HEK293T (cell line): ENCODE results near the gene BTBD3.

Source experiments
- CTCF ChIA-PET: fragments of 350-600 bp; formaldehyde crosslinking; extraction: SDS; loops from one replicate; lab custom pipeline; 2021; ENCODE audit warnings: antibody characterized with exemption, inconsistent platforms; lab: Yijun Ruan, JAX
- POLR2A ChIA-PET: fragments of 350-600 bp; formaldehyde crosslinking; extraction: SDS; loops from one replicate; lab custom pipeline; 2020; ENCODE audit warnings: antibody characterized with exemption, inconsistent platforms; lab: Yijun Ruan, JAX
- DNase-seq: peaks from one replicate; pipeline ENCODE4 v3.0.0; 2012; ENCODE audit warnings: mixed read lengths; ENCODE audit errors: extremely low spot score
- ARNT ChIP-seq: fragments of 450-650 bp; IDR thresholded peaks from 2 replicates; pipeline ENCODE4 v1.6.1; 2017; ENCODE audit warnings: mild to moderate bottlenecking
- BHLHE40 ChIP-seq: fragments of 450-650 bp; IDR thresholded peaks from 2 replicates; pipeline ENCODE4 v1.6.1; 2016; ENCODE audit warnings: mild to moderate bottlenecking, moderate library complexity, borderline replicate concordance
- CTBP1 ChIP-seq: fragments of 450-650 bp; IDR thresholded peaks from 2 replicates; pipeline ENCODE4 v1.6.1; 2016; ENCODE audit warnings: borderline replicate concordance
- ELF4 ChIP-seq: fragments of 450-650 bp; IDR thresholded peaks from 2 replicates; pipeline ENCODE4 v1.6.1; 2017; ENCODE audit warnings: antibody characterized with exemption
- FOXA1 ChIP-seq: fragments of 450-650 bp; IDR thresholded peaks from 2 replicates; pipeline ENCODE4 v1.6.1; 2016; ENCODE audit warnings: mild to moderate bottlenecking
- FOXK2 ChIP-seq: fragments of 450-650 bp; IDR thresholded peaks from 2 replicates; pipeline ENCODE4 v1.6.1; 2016; ENCODE audit warnings: mild to moderate bottlenecking
- FOXM1 ChIP-seq: fragments of 450-650 bp; IDR thresholded peaks from 2 replicates; pipeline ENCODE4 v1.6.1; 2017; ENCODE audit warnings: mild to moderate bottlenecking, borderline replicate concordance
- HDGF ChIP-seq: fragments of 450-650 bp; IDR thresholded peaks from 2 replicates; pipeline ENCODE4 v1.6.1; 2017; ENCODE audit warnings: antibody characterized with exemption, borderline replicate concordance
- L3MBTL2 ChIP-seq: fragments of 450-650 bp; conservative IDR thresholded peaks from 2 replicates; pipeline ENCODE4 v1.6.1; 2016; ENCODE audit warnings: mild to moderate bottlenecking
- LEF1 ChIP-seq: fragments of 450-650 bp; IDR thresholded peaks from 2 replicates; pipeline ENCODE4 v1.6.1; 2017; ENCODE audit warnings: mild to moderate bottlenecking, borderline replicate concordance
- NFRKB ChIP-seq: fragments of 450-650 bp; IDR thresholded peaks from 2 replicates; pipeline ENCODE4 v1.6.1; 2016; ENCODE audit warnings: mild to moderate bottlenecking, moderate library complexity
- SP1 ChIP-seq: fragments of 450-650 bp; IDR thresholded peaks from 2 replicates; pipeline ENCODE4 v1.6.1; 2017
- SUZ12 ChIP-seq: fragments of 450-650 bp; IDR thresholded peaks from 2 replicates; pipeline ENCODE4 v1.6.1; 2016; ENCODE audit warnings: mild to moderate bottlenecking
- TARDBP ChIP-seq: fragments of 450-650 bp; IDR thresholded peaks from 2 replicates; pipeline ENCODE4 v1.6.1; 2016
- ZNF384 ChIP-seq: fragments of 450-650 bp; IDR thresholded peaks from 2 replicates; pipeline ENCODE4 v1.6.1; 2016
- TF ChIP-seq, protein P1 (sequence below): fragments of 450-650 bp; IDR thresholded peaks from 2 replicates; pipeline ENCODE4 v1.6.1; 2016

Gene BTBD3

GRCh38 chr20:11918981-11919380 is 1.3 kb downstream of the BTBD3 start:
- DNase-seq, result no peak
- TF ChIP-seq HDGF (no peak), TARDBP (no peak), FOXK2 (no peak), FOXM1 (no peak), CTBP1 (no peak), SUZ12 (no peak)
- POLR2A ChIA-PET, result interaction anchor here (0.6 kb wide), 1 partner anchor 24 kb away, joined by 3 read pairs; no protein-coding TSS in a partner anchor
- CTCF ChIA-PET, result no interaction called here

GRCh38 chr20:11919581-11919980 is 1.9 kb downstream of the BTBD3 start:
- ChIA-PET POLR2A (no interaction called here), CTCF (no interaction called here)
- DNase-seq, result no peak
- TF ChIP-seq SUZ12 (no peak), L3MBTL2 (no peak)

- no peak for TF ChIP-seq SUZ12
- TF ChIP-seq FOXM1, result no peak
- POLR2A ChIA-PET, result no interaction called here
- CTCF ChIA-PET, result no interaction called here
- no peak for DNase-seq
Measured at GRCh38 chr20:11920083-11920482, 2.4 kb downstream of the BTBD3 start.

DNA sequence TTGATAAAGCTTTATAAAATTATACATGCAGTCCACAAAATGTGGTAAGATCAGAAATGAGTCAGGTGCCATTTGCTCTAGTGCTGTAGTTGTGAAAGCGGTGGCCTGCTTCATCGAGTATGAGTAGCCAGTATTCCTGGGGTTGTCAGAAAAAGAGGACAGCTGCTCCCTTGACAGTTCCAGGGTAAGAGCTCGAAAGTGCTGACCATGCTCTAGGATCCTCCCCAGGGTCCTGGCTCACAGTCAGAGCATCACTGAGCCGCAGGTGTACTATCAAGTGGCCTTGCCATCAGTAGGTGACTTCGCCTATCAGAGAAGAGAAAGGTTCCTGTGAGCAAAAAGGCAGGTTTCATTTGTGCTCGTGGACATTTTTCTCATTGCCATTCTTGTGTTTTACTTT is 3.6 kb downstream of the BTBD3 start:
- POLR2A ChIA-PET, result interaction anchor here (0.8 kb wide), 1 partner anchor 155 kb away, joined by 3 read pairs; no protein-coding TSS in a partner anchor
- TF ChIP-seq FOXK2 (no peak), CTBP1 (no peak), L3MBTL2 (no peak), LEF1 (no peak), TARDBP (no peak), FOXM1 (no peak), SUZ12 (no peak), ELF4 (no peak), HDGF (no peak), BHLHE40 (no peak), ZNF384 (no peak), FOXA1 (no peak), SP1 (no peak), ARNT (no peak), NFRKB (no peak)
- TF ChIP-seq, protein P1, sequence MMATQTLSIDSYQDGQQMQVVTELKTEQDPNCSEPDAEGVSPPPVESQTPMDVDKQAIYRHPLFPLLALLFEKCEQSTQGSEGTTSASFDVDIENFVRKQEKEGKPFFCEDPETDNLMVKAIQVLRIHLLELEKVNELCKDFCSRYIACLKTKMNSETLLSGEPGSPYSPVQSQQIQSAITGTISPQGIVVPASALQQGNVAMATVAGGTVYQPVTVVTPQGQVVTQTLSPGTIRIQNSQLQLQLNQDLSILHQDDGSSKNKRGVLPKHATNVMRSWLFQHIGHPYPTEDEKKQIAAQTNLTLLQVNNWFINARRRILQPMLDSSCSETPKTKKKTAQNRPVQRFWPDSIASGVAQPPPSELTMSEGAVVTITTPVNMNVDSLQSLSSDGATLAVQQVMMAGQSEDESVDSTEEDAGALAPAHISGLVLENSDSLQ, result no peak
- DNase-seq, result no peak
- CTCF ChIA-PET, result no interaction called here

DNA sequence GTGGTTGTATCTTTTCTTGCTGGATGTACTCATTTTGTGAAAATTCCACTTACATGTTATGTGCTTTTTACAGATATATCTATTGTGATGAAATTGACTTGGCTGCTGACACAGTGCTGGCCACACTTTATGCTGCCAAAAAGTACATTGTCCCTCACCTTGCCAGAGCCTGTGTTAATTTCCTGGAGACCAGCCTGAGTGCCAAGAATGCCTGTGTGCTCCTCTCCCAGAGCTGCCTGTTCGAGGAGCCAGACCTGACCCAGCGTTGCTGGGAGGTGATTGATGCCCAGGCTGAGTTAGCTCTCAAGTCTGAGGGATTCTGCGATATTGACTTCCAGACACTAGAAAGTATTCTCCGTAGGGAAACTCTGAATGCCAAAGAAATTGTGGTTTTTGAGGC is 4.9 kb downstream of the BTBD3 start:
- DNase-seq, result no peak
- ChIA-PET POLR2A (no interaction called here), CTCF (interaction anchor here (1.5 kb wide), 1 partner anchor 10 kb away, joined by 6 read pairs; no protein-coding TSS in a partner anchor)
- TF ChIP-seq HDGF, result no peak
- no peak for TF ChIP-seq CTBP1
- no peak for TF ChIP-seq SUZ12
- no peak for TF ChIP-seq LEF1
- no peak for TF ChIP-seq BHLHE40
- TF ChIP-seq L3MBTL2, result no peak
- no peak for TF ChIP-seq SP1
- TF ChIP-seq, protein P1, result no peak
- no peak for TF ChIP-seq TARDBP
- TF ChIP-seq ARNT, result no peak
- no peak for TF ChIP-seq FOXK2
- TF ChIP-seq FOXA1, result no peak
- no peak for TF ChIP-seq ELF4

DNA sequence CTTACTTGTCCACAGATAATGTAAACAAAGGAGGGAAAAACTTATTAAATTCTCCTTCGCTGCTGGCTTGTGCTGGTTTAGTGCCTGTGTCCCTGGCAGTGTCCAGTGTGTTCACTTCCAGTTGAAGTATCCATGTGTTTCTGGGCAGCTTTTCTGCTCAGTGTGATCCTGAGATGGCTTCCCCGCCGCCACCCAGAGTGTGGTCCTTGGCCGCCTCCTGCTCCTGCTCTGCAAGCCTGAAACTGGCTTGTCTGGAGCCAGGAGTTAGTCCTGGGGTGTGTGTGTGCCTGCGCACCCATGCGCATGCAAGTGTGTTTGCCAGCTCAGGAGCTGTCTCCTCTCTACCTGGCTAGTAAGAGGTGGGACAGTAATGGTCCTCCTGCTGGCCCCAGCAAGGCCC is 7.2 kb downstream of the BTBD3 start:
- TF ChIP-seq BHLHE40 (no peak), SUZ12 (no peak), FOXM1 (no peak), HDGF (no peak)
- DNase-seq, result no peak
- ChIA-PET POLR2A (no interaction called here), CTCF (no interaction called here)

DNA sequence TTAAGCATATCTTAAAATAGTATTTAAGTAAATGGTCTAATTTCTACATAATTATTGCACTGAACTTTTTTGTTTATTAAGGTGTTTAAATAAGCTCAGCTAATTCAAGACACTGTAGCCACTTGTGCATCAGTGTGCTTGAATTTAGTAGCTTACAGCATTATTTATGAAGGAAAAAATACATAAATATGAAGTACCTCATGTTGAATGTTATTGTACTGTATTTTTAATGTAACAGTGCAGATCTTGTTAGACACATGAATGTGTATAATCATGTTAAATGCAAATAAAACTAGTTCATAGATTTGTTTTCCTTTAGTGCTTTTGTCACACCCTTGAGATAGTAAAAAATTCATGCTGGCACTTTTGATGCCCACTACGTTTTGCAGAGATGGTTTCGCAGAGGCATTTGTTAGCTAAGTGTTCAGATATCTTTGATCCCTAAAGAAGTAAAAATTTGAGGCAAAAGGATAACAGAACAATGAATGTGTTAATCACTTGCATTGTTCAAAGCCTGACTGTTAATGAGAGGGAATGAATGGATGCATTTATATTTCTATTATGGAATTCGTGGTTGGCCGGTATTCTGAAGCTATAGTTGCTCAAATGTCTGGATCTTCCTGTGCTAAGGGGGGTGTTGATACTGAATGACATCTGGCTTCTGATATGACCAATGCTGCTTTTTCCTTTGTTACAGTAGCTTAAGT is 8.8 kb downstream of the BTBD3 start:
- DNase-seq, result no peak
- TF ChIP-seq NFRKB, result no peak
- no peak for TF ChIP-seq LEF1
- TF ChIP-seq ELF4, result no peak
- no peak for TF ChIP-seq L3MBTL2
- no peak for TF ChIP-seq FOXK2
- TF ChIP-seq, protein P1, result no peak
- no peak for TF ChIP-seq FOXA1
- TF ChIP-seq ARNT, result no peak
- no peak for TF ChIP-seq ZNF384
- no peak for TF ChIP-seq SUZ12
- TF ChIP-seq FOXM1, result no peak
- no peak for TF ChIP-seq TARDBP
- TF ChIP-seq SP1, result no peak
- TF ChIP-seq BHLHE40, result no peak
- no peak for TF ChIP-seq HDGF
- TF ChIP-seq CTBP1, result no peak
- ChIA-PET CTCF (no interaction called here), POLR2A (no interaction called here)
